GM19240 (cell line): ENCODE data around the gene MAPK11.
A peak's percentile ranks its signal among the peaks of the same experiment; 100 is the strongest.

Source experiments
- DNase-seq: peaks from one replicate; pipeline ENCODE4 v3.0.0; 2011; ENCODE audit warnings: low spot score; ENCODE audit not compliant: insufficient read length

The MAPK11 gene

GRCh38 chr22:50269970-50270665 lies at the start of gene MAPK11:
Gene MAPK11 (minus strand): TSS chr22:50270380. CDS start chr22:50270292, 88 bp downstream.
- DNase-seq: peak; percentile 68

- DNase-seq: no peak
Observed at GRCh38 chr22:50319503-50319951, 49.3 kb upstream of the MAPK11 start.

GRCh38 chr22:50318698-50319411 lies 48.7 kb upstream of the MAPK11 start:
- DNase-seq: no peak

GRCh38 chr22:50318356-50318697 lies 48.1 kb upstream of the MAPK11 start:
- no peak for DNase-seq

GRCh38 chr22:50317674-50318073 lies 47.5 kb upstream of the MAPK11 start:
- no peak for DNase-seq

- no peak for DNase-seq
Observed at GRCh38 chr22:50317178-50317577, 47.0 kb upstream of the MAPK11 start.

GRCh38 chr22:50316114-50317065 lies 46.2 kb upstream of the MAPK11 start:
- no peak for DNase-seq

GRCh38 chr22:50315289-50316113 lies 45.3 kb upstream of the MAPK11 start:
- no peak for DNase-seq

- DNase-seq: peak; percentile 85
Observed at GRCh38 chr22:50314455-50315288, 44.5 kb upstream of the MAPK11 start.

- DNase-seq: no peak
Observed at GRCh38 chr22:50314081-50314454, 43.9 kb upstream of the MAPK11 start.

GRCh38 chr22:50313600-50313999 lies 43.4 kb upstream of the MAPK11 start:
- DNase-seq: no peak

- DNase-seq: no peak
Observed at GRCh38 chr22:50313021-50313420, 42.8 kb upstream of the MAPK11 start.

- no peak for DNase-seq
Observed at GRCh38 chr22:50312371-50312770, 42.2 kb upstream of the MAPK11 start.

- DNase-seq: no peak
Observed at GRCh38 chr22:50311606-50312351, 41.6 kb upstream of the MAPK11 start.

- no peak for DNase-seq
Observed at GRCh38 chr22:50310949-50311444, 40.8 kb upstream of the MAPK11 start.

- no peak for DNase-seq
Observed at GRCh38 chr22:50310031-50310722, 40.0 kb upstream of the MAPK11 start.

- no peak for DNase-seq
Observed at GRCh38 chr22:50309601-50309991, 39.4 kb upstream of the MAPK11 start.

GRCh38 chr22:50308986-50309600 lies 38.9 kb upstream of the MAPK11 start:
- no peak for DNase-seq
